G401 (cell line): ENCODE data around the gene TTC39B. TPM values are rescaled to one million over a fixed set of nuclear protein-coding genes. Genes with fewer than 3 reads are reported as not detected.

Experiments
- DNase-seq: peaks from one replicate; pipeline ENCODE4 v3.0.0-alpha.2; 2015; ENCODE audit warnings: low spot score
- in situ Hi-C: cut with HindIII; loops from 2 replicates; pipeline ENCODE4 v1.10.0; 2016; ENCODE audit warnings: low sequenced_read_pairs, mixed read lengths
- total RNA-seq: library from RNA; depleted of rRNA; stranded (reverse); fragments of >200 nt; shearing (Covaris generic); gene quantifications from 2 replicates; pipeline ENCODE4 v1.2.3, GENCODE V29; 2014

TTC39B gene
- total RNA-seq, 1 experiment from 2014 or later = 2.6 TPM

GRCh38 chr9:15306068-15306756, 804 bp downstream of the TTC39B start:
- in situ Hi-C loops = no loop called here

DNA sequence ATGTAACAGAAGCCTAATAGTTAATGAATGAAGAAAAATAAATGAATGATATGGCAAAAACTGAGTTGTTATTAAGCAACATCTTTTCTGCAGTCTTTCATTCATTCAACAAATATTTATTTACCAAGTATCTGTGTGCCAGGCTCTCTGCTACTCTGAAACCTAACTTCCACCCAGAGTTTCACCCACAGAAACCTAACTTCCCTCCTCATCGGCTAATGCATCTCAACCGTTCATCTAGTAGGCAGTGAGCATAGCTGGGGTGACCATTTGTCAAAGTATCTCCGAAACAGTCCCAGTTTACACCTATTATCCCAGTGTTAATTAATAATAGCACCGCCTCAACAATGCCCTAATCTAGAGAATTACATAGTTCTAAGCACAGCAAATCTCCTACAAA, 1.5 kb downstream of the TTC39B start:
- in situ Hi-C loops = no loop called here
- peak; percentile 20 for DNase-seq

More at GRCh38 chr9:15306068-15306756, 804 bp downstream of the TTC39B start:
- peak; percentile 43 for DNase-seq

DNA sequence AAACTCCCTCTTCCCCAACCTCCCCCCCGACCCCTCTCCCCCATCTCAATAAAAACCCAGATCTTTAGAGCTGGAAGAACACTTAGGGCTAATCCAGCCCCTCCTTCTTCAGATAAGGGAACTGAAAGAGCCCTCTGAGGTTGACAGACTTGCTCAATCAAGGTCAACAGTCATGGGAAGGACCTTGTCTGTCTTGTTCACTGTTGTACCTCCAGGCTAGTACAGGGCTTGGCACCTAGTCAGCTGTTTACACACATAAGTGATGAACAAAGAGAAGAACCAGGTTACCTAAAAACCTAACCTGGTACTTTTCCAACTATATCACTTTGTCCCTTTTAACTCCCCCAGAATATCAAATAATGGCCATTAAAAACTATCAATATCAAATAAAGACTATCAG, 2.4 kb downstream of the TTC39B start:
- DNase-seq = no peak
- in situ Hi-C loops = no loop called here

DNA sequence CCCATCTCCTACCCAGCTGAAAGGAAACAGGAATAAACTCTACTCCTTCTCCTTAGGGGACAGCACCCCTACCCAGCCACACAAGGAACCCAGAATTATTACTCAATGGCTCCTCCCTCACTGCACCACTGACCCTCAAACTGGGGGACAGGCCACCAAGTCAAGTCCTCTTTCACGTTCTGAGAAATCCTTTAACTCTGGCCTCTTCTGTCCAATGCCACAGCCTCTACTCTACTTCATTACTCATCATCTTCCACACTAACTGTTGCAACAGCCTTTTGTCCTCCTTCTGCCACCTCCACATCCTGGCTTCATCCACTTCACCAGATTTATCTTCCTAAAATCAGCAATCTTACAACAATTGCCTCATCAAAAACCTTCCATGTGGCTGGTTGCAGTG, 6.8 kb downstream of the TTC39B start:
- in situ Hi-C loops = no loop called here
- no peak for DNase-seq

DNA sequence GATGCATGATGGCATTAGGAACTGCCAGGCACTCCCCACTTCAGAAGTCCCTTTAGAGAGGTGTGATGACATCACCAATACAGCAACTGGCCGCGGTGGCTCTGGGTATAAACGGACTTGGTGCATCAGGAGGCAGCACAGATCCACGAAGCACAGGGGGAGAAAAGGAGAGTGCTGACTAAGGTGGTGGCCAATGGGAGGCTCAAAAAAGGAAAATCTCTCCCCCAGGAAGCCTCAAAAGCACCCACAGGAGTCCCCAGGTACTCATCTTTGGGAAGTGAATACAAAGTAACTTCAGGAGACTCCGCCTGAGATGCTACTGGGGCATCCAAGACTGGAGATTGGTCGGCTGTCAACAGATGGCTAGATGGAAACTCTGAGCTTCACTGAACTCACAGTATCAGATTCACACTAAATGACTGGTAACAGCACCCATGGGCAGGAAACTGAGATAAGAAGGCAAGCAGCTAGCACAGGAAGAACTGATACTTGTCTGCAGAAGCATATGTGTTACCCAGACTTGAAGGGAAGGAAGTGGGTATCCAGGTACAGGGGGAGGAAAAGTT, 7.6 kb downstream of the TTC39B start:
- in situ Hi-C loops = no loop called here
- DNase-seq = no peak

GRCh38 chr9:15298362-15298761, 8.7 kb downstream of the TTC39B start:
- no peak for DNase-seq
- in situ Hi-C loops = no loop called here

- in situ Hi-C loops = no loop called here
- DNase-seq = no peak
Measured at GRCh38 chr9:15295761-15296405, 11.1 kb downstream of the TTC39B start.

DNA sequence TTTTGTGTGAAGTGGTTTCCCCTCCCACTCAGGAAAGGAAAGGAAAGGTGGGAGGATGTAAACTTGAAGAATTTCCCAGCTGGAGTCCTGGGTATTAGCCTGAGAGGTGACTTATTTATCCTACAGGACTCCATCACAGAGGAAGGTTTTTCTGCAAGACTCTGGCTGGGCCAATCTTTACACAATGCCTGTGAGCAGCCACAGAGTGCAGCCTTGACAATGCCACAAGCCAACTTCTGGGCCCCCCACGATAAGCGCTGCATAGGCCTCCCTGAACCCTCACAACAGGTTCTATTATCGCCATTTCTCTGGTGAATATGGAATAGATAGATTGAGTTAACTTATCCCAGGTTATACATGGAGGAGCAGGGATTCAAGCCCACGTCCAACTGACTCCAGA, 12.4 kb downstream of the TTC39B start:
- in situ Hi-C loops = no loop called here
- DNase-seq = no peak

DNA sequence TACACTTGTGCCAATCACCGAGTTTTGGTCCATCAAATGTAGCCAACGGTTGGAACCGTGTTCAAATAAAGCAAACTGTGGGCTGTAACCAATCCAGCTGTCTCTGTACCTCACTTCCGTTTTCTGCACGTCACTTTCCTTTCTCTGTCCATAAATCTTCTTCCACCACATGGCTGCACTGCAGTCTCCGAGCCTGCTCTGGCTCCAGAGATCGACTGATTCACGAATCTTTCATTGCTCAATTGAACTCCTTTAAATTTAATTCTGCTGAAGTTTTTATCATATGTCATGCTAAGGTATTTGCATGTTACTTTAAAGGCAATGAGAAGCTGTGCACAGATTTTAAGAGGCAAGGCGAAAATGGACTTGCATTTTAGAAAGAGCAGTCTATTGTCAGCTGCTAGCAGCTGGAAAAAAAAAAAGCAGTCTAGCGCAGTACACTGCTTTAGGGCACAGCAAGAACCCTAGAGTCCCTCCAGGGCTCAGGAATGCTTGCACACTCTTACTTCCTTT, 13.2 kb downstream of the TTC39B start:
- DNase-seq = no peak
- in situ Hi-C loops = no loop called here

DNA sequence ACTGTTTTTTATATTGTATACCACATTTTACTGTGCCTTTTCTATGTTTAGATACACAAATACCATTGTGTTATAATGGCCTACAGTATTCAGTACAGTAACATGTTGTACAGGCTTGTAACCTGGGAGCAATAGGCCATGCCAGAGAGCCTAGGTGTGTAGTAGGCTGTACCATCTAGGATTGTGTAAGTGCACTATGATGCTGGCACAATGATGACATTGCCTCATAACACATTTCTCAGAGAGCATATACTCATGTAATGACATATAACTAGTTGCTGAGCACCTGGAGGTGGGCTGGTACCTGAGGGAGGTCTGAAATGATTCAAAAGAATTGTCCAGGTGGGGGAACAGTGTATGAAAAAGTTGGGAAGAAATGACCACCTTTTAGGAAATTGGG, 13.9 kb downstream of the TTC39B start:
- DNase-seq = no peak
- in situ Hi-C loops = no loop called here

- in situ Hi-C loops = no loop called here
- no peak for DNase-seq
Measured at GRCh38 chr9:15289603-15290002, 17.4 kb downstream of the TTC39B start.

- in situ Hi-C loops = no loop called here
- no peak for DNase-seq
Measured at GRCh38 chr9:15287309-15287708, 19.7 kb downstream of the TTC39B start.

GRCh38 chr9:15286161-15286821, 20.7 kb downstream of the TTC39B start:
- in situ Hi-C loops = no loop called here

DNA sequence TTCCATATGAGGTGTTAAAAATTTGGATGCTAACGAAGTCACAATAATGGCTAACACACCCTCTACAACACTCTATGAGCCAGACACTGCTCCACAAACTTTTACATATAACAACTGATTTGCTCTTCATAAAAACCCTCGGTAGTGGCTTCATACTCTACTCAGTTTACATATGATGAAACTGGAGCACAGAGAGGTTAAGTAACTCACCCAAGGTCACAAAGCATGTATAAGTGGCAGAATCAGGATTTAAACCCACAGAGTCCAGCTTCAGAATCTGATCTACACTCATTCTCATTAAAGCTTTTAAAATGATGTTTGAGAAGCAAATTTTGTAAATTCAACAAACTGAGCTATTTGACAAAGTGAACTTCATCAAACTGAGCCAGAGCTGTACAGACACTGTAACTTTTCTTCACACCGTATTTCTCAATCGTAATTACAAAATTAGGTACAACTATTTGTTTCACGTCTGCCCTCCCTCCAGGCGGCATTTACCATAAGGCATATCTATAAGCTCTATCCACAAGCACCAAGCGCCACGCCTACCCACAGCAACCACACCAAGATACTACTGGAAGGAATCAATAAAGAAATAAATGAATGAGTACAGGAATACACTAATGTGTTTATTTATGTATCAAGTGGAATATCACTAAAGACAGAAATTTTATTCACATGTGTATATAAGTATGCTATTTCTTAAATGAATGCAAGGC, 24.3 kb downstream of the TTC39B start:
- in situ Hi-C loops = no loop called here

More at GRCh38 chr9:15286161-15286821, 20.7 kb downstream of the TTC39B start:
- DNase-seq = no peak

GRCh38 chr9:15280647-15281046, 26.4 kb downstream of the TTC39B start:
- no peak for DNase-seq
- in situ Hi-C loops = no loop called here

More for the DNA sequence above, 24.3 kb downstream of the TTC39B start:
- no peak for DNase-seq

- no peak for DNase-seq
- in situ Hi-C loops = no loop called here
Measured at GRCh38 chr9:15278839-15279238, 28.2 kb downstream of the TTC39B start.

DNA sequence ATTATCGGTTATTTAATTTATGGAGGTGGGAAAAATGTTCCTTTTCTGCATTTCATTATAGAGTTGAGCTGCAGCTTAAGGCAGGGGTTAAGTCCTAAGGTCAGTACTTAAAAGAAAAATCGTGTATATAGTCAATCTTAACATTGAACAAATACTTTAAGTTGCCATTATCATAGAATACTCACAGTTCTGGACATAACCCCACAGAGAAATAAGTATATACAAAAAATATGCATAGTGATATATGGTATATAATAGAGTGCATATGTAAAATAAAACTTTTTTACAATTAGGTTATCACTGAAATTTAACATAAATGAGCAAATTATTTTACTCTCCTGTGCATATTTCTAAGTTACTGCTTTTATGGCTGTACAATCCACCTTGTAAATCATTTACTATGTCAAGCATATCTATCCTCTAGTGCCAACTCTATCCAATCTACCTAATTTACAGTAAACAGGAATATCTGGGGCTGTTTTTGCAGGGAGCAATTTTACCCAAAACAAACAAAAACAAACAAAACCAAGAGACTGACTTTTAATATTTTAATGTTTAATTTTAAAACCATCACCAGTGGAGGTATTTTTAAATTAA, 28.8 kb downstream of the TTC39B start:
- in situ Hi-C loops = no loop called here

DNA sequence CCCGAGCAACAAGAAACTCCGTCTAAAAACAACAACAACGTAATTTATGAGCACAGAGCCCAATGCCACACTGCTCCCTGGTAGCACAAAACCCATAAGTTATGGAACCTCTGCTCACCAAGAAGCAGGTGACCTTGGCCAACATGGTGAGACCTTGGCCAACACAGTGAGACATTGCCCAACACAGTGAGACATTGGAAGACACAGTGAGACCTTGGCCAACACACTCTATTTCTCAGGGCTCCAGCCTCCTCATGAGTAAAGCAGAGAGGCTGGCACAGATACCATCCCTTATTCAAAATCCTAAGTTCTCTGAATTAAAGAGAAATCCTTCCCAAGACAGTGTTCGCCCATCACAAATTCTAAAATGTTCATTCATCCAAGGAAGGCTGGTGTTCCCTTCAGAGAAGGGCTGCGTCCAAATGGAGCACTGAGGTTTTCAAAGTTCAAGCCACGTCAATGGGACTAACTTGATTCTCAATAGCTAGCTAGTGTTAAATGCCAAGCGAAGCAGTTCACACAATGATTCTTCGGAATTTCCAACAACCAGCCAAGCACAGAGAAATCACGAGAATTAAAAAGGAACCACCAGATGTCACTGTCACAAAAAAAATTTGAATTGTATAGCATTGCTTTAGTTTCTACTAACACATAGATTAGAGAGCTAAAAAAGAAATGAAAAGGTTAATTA, 29.5 kb downstream of the TTC39B start:
- in situ Hi-C loops = no loop called here

More for the DNA sequence above, 28.8 kb downstream of the TTC39B start:
- DNase-seq = no peak

More for the DNA sequence above, 29.5 kb downstream of the TTC39B start:
- peak; percentile 69 for DNase-seq
